Measurements from ENCODE around the gene EPN2. TPM values are rescaled to one million over a fixed set of nuclear protein-coding genes. Genes with fewer than 3 reads are reported as not detected.

Gene EPN2
- total RNA-seq, 4 donors from 2014 or later = 20.4 to 39.0 (median 31.6) TPM

DNA sequence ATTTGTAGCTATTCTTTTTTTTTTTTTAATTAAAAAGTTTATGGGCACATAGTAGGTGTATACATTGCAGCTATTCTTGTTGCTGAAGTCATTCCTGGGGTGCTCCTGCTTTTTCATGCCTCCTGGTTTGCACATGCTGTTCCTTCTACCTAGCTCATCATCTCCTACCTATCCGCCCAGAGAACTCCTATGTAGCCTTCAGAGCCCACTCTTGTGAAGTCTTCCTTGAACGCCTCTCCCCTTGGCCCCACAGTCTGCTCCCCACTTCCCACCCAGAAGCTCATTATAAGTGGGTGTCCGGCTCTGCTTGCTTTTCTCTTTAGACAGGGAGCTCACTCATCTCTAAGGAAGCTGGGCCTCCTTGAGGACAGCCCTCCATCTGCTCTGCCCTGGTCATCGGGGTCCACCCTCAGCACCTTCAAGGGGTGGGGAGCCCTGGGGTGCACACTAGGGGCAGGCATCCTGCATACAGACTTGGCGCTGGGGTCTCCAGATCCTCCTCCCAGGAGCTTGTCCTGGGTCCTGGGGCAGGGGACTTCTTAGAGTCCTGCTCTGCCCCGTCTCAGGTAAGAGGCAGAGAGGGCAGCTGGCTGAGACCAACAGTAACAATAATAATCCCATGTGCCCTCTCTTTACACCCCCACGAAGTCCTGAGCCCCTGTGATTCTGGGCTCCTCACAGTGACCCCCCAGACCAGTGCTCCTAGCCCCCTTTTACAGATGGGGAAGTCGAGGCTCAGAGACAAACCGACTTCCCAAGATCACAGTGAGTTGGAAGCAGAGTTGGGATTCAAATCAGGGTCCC lies 128.9 kb downstream of the EPN2 start:
- TF ChIP-seq, protein P1, sequence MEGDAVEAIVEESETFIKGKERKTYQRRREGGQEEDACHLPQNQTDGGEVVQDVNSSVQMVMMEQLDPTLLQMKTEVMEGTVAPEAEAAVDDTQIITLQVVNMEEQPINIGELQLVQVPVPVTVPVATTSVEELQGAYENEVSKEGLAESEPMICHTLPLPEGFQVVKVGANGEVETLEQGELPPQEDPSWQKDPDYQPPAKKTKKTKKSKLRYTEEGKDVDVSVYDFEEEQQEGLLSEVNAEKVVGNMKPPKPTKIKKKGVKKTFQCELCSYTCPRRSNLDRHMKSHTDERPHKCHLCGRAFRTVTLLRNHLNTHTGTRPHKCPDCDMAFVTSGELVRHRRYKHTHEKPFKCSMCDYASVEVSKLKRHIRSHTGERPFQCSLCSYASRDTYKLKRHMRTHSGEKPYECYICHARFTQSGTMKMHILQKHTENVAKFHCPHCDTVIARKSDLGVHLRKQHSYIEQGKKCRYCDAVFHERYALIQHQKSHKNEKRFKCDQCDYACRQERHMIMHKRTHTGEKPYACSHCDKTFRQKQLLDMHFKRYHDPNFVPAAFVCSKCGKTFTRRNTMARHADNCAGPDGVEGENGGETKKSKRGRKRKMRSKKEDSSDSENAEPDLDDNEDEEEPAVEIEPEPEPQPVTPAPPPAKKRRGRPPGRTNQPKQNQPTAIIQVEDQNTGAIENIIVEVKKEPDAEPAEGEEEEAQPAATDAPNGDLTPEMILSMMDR (IDR thresholded peaks at IDR 0.05; ENCODE audit: low read depth) = no peak

DNA sequence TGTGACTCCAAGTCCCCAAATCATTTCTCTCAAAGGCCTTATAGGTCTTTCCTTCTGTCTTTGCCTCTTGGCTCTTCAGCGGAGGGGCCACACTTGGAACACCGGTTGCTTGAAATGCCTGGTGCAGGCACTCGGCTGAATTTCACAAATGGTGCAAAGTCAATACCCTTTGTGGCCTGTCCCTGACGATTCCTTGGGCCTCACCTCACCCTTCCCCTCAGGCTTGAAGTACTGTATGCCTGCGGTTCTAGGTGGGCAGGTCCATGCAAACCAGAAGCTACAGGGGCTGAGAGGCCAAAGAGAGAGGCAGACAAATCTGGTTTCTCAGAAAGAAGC lies 129.4 kb downstream of the EPN2 start:
- TF ChIP-seq, protein P1 (IDR thresholded peaks at IDR 0.05; ENCODE audit: low read depth) = no peak

DNA sequence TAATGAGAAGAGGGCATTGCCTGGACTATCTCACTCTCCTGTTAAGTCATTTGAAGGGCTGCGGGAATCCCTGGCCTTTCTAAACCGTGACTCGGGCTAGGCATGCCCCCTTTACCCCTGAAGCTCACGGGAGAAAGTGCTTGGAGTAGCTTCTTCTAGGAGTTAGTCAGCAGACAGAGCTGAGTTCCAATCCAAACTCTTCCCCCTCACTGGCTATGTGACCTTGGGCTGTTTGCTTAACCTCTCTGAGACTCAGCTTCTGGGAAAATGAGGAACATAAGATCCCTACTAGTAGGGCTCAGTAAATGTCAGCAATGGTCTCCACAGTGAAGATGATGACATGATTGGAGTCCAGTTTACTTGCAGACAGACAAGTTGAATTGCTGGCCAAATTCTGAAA lies 131.1 kb downstream of the EPN2 start:
- TF ChIP-seq, protein P1 (IDR thresholded peaks at IDR 0.05; ENCODE audit: low read depth) = no peak

DNA sequence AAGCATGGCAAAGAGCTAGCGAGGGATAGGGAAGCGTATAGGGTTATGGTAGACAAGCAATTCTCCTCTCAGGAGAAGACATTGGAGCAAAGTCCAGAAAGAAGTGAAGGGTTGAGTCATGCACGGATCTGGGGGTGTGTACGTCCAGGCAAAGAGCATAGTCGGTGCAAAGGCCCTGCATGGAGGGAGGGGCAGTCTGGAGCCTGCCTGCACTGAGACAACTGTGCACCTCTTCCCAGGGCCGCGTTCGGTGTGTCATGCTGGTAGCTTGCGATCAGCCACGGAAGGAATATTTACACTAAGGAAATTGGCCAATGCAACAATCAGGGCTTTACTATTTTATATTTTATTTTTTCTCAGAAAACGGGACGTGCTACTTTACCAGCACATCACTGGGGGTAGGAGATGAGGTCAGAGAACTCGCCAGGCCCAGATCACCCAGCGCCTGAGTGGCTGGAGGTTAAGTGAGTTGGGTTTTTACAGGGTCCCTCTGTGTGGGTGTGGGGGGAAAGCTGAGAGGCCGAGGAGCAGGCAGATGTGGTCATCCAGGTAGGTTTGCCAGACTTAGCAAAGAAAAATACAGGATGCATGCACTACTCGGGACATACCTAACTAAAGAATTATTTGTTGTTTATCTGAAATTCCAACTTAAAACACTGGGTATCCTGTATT lies 132.1 kb downstream of the EPN2 start:
- TF ChIP-seq, protein P1 (IDR thresholded peaks at IDR 0.05; ENCODE audit: low read depth) = no peak

DNA sequence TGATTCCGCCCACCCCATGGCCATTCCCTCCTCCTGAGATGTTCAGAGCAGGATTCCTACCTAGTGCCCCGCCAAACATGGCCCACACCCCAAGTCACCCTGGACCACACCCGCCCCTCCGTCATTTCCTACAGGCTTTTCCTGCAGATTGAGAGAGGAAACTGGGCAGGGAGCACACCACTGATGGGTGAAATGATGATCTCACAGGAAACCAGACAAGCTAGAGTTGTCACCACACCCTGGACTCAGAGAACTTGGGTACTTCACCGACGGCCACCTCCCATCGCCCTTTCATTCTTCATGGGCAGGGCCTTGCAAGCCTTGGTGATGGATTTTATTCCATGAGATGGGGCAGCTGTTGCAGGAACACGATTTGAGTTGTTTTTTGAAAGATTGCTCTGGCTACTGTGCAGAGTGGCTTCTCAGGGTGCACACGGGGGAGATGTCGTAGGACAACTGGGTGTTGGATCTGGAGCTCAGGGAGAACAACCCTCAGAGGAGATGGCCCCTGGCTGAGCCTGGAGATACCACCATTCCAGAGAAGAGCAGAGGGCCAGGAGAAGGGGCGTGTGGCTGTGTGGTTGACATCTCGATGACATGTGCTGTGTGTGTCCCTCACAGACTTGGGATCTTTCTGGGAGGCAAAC lies 132.8 kb downstream of the EPN2 start:
- TF ChIP-seq, protein P1 (IDR thresholded peaks at IDR 0.05; ENCODE audit: low read depth) = no peak

DNA sequence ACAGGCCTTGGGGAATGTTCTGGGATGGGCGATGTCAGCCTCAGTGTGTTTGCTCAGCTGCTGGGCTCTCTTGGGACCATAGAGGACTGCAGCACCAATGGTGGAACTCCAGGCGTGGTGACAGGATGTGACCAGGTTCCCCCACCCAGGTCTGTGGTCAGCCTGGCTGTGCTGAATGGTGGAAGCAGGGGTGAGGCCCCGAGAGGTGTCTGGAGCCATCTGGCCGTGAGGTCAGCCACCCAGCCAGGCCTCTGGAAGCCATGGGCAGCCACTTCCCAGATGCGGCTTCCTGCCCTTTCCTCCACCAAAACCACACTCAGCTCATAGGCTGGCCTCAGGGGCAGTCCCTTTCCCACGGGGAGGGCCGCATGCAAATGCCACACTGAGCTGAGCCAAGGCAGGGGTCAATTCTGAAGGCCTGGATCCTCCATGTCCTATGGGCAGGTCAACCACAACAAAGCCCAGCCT lies 133.4 kb downstream of the EPN2 start:
- TF ChIP-seq, protein P1 (IDR thresholded peaks at IDR 0.05; ENCODE audit: low read depth) = no peak

All from subcutaneous adipose tissue (tissue), 4 donors.